SU-DHL-6 (cell line): Measurements from ENCODE around the gene EMP1.

Source experiments
- H2AFZ ChIP-seq: fragments of 200-600 bp; sonication (generic); 2 replicates; pipeline ENCODE4 v1.6.1; 2014; ENCODE audit warnings: low read depth, mild to moderate bottlenecking, moderate library complexity, mixed read lengths, antibody characterized with exemption, low read length; ENCODE audit not compliant: severe bottlenecking
- H3F3A ChIP-seq: fragments of 200-600 bp; shearing (Covaris generic); 2 replicates; pipeline ENCODE4 v1.6.0; 2016; ENCODE audit warnings: antibody characterized with exemption, mild to moderate bottlenecking; ENCODE audit not compliant: insufficient read depth
- H3K27ac ChIP-seq: fragments of 200-600 bp; sonication (generic); 2 replicates; pipeline ENCODE4 v1.5.1; 2016; ENCODE audit warnings: low read depth, mild to moderate bottlenecking, low read length, moderate library complexity, mixed read lengths
- H3K27me3 ChIP-seq: fragments of 200-600 bp; sonication (generic), shearing (Covaris generic); 2 replicates; pipeline ENCODE4 v1.6.0; 2014; ENCODE audit warnings: mild to moderate bottlenecking, low read length
- H3K36me3 ChIP-seq: fragments of 200-600 bp; sonication (generic); 2 replicates; pipeline ENCODE4 v1.6.1; 2014; ENCODE audit warnings: mild to moderate bottlenecking, low read length, mixed read lengths
- H3K4me2 ChIP-seq: fragments of 300-600, 200-600 bp; shearing (Covaris generic), sonication (generic); 2 replicates; pipeline ENCODE4 v1.6.0; 2014; ENCODE audit warnings: low read length, low read depth, mild to moderate bottlenecking; ENCODE audit not compliant: poor library complexity, severe bottlenecking
- H3K4me3 ChIP-seq: fragments of 200-600 bp; sonication (generic); 2 replicates; pipeline ENCODE4 v1.5.1; 2014; ENCODE audit warnings: antibody characterized with exemption, low read length, mild to moderate bottlenecking, mixed read lengths; ENCODE audit not compliant: insufficient read depth, poor library complexity, severe bottlenecking
- H3K79me2 ChIP-seq: fragments of 200-600 bp; sonication (generic); 2 replicates; pipeline ENCODE4 v1.6.1; 2014; ENCODE audit warnings: mild to moderate bottlenecking, low read length, moderate library complexity; ENCODE audit not compliant: insufficient read depth
- H3K9ac ChIP-seq: fragments of 200-600 bp; sonication (generic); 2 replicates; pipeline ENCODE4 v1.7.0; 2014; ENCODE audit warnings: mild to moderate bottlenecking, low read length
- H3K9me2 ChIP-seq: fragments of 200-600 bp; sonication (generic); replicated peaks from 2 replicates; pipeline ENCODE4 v1.6.1; 2014; ENCODE audit warnings: low read length; ENCODE audit not compliant: insufficient read depth
- H3K9me3 ChIP-seq: fragments of 200-600 bp; sonication (generic); 2 replicates; pipeline ENCODE4 v1.6.1; 2014; ENCODE audit warnings: low read length, mixed read lengths; ENCODE audit not compliant: insufficient read depth
- H4K20me1 ChIP-seq: fragments of 200-600 bp; sonication (generic); 2 replicates; pipeline ENCODE4 v1.6.1; 2014; ENCODE audit warnings: low read depth, mild to moderate bottlenecking, antibody characterized with exemption, low read length, moderate library complexity, mixed read lengths
- EZH2phosphoT487 ChIP-seq: fragments of 200-600 bp; sonication (generic), shearing (Covaris generic); conservative IDR thresholded peaks from 2 replicates; pipeline ENCODE4 v1.6.1; 2018; ENCODE audit warnings: mild to moderate bottlenecking, antibody characterized with exemption, low read length, moderate library complexity, mixed read lengths
- TF ChIP-seq, protein P1 (sequence below): fragments of 200-600 bp; sonication (generic); IDR thresholded peaks from one replicate; pipeline ENCODE4 v1.5.1; 2017; ENCODE audit warnings: antibody characterized with exemption, mild to moderate bottlenecking, low read length, moderate library complexity; ENCODE audit not compliant: insufficient read depth, poor library complexity, severe bottlenecking

Gene EMP1, protein sequence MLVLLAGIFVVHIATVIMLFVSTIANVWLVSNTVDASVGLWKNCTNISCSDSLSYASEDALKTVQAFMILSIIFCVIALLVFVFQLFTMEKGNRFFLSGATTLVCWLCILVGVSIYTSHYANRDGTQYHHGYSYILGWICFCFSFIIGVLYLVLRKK

DNA sequence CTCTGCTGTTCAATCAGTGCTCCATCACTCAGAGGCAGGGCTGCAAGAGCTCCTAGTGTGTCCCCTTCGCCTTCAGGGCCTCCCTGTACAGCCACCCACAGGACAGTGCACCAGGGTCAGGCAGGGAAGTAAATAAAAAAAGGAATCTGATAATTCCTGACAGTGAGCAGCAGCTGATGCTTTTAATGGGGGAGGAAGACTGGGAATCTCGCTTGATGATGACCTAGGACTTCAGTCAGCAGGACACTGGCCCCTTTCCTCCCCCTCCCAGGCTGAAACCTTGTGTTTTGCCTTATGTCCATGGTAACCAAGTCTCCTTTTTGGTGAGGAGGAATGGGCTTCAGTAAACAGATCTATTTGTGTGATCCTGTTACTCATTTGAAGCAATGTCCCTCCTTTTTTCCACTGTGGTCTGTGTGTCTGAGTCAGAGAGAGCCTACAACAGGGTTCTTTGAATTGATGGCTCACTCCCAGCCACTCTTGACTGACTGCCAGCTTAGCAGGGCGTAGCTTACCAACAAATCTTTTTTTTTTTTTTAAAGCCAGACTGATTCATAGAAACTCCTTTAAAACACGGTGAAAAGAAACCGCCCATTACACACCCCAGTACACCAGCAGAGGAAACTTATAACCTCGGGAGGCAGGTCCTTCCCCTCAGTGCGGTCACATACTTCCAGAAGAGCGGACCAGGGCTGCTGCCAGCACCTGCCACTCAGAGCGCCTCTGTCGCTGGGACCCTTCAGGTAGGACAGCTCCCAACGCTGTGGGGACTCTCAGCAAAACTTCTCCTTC lies at the start of gene EMP1:
TSS of gene EMP1 (plus strand) at position 597 of the 792 bp plus-strand sequence. CDS start 14,785 bp downstream, outside the sequence.
- Histone ChIP-seq H3K9me3 (no peaks in the 10 kb centered on the region), H3K79me2 (no peaks in the 10 kb centered on the region), H3K27ac (no peak within 1 kb of the TSS), H3K9me2 (no peaks in the 10 kb centered on the region), H3K9ac (no peak within 1 kb of the TSS), H4K20me1 (no peaks in the 10 kb centered on the region), H3K4me2 (no peak within 1 kb of the TSS), H3K4me3 (no peak within 1 kb of the TSS), H3K36me3 (no peaks in the 10 kb centered on the region), H3K27me3 (no peaks in the 10 kb centered on the region), H2AFZ (no peak within 1 kb of the TSS), H3F3A (no peaks in the 10 kb centered on the region)
- TF ChIP-seq, protein P1, sequence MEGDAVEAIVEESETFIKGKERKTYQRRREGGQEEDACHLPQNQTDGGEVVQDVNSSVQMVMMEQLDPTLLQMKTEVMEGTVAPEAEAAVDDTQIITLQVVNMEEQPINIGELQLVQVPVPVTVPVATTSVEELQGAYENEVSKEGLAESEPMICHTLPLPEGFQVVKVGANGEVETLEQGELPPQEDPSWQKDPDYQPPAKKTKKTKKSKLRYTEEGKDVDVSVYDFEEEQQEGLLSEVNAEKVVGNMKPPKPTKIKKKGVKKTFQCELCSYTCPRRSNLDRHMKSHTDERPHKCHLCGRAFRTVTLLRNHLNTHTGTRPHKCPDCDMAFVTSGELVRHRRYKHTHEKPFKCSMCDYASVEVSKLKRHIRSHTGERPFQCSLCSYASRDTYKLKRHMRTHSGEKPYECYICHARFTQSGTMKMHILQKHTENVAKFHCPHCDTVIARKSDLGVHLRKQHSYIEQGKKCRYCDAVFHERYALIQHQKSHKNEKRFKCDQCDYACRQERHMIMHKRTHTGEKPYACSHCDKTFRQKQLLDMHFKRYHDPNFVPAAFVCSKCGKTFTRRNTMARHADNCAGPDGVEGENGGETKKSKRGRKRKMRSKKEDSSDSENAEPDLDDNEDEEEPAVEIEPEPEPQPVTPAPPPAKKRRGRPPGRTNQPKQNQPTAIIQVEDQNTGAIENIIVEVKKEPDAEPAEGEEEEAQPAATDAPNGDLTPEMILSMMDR, result no peak
- no peak for TF ChIP-seq EZH2phosphoT487

DNA sequence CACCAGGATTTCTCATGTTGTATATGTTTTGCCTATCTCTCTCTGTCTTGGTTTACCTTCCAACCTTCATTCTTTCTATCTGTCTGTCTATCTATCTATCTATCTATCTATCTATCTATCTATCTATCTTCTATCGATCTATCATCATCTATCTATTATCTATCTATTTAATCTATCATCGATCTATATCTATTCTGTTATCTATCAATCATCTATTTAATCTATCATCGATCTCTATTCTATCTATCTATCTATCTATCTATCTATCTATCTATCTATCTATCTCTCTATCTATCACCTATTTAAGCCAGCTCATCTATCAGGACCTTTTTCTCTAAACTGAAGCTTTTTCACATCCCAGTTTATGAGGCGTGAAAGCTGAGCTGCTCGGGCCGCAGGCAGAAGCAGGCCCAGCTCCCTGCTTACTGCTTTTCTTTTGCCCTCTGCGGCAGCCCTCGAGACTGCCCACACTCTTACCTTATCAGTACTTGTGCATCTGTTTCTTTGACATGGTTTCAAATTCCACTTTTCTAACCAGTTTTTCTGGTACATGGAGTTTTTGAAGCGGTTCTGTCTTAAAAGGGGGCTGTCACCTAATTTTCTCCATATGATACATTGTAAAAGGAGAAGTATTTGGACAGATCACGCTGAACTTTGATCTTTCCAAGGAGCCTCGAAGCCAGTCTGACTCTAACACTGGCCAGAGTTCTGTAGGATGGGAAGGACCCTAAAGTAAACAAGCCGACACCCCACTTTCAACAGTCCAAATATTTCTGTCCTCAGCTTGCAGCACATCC lies 48.6 kb upstream of the EMP1 start:
- TF ChIP-seq, protein P1, result no peak
- no peak for TF ChIP-seq EZH2phosphoT487
- Histone ChIP-seq H3K27me3 (no peaks in the 10 kb centered on the region), H3K36me3 (no peaks in the 10 kb centered on the region), H3K79me2 (no peaks in the 10 kb centered on the region), H2AFZ (no peak overlapping the region), H3K27ac (no peak overlapping the region), H3K9me3 (no peaks in the 10 kb centered on the region), H3K4me2 (no peak overlapping the region), H3K4me3 (no peak overlapping the region), H3K9me2 (no peaks in the 10 kb centered on the region), H3F3A (no peaks in the 10 kb centered on the region), H3K9ac (no peak overlapping the region), H4K20me1 (no peaks in the 10 kb centered on the region)

DNA sequence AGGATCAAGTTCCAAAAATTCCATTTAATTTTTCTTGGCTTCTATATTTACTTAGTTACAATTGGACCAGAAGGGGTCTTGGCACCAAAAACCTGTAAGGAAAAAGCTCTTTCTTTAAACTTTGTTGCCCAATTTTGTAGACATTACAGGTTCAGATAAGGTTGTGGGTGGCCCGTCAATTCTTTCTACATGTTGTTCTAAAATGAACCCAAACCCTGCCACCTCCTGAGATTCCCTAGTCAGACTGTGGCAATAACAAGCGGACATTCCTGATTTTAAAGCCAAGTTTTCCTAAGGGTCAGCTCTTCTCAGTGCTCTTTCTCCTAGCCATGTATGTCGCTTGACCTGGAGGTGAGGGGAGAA lies 48.1 kb upstream of the EMP1 start:
- H3K27me3 ChIP-seq, result no peaks in the 10 kb centered on the region
- H3K27ac ChIP-seq, result no peak overlapping the region

More for the DNA sequence above, 48.1 kb upstream of the EMP1 start:
- H3K4me2 ChIP-seq, result no peak overlapping the region
- no peaks in the 10 kb centered on the region for H4K20me1 ChIP-seq
- H3K79me2 ChIP-seq, result no peaks in the 10 kb centered on the region
- no peaks in the 10 kb centered on the region for H3K9me2 ChIP-seq
- H3K36me3 ChIP-seq, result no peaks in the 10 kb centered on the region
- TF ChIP-seq EZH2phosphoT487, result no peak
- TF ChIP-seq, protein P1, result no peak
- no peak overlapping the region for H3K4me3 ChIP-seq
- no peak overlapping the region for H3K9ac ChIP-seq
- H3K9me3 ChIP-seq, result no peaks in the 10 kb centered on the region
- no peak overlapping the region for H2AFZ ChIP-seq
- H3F3A ChIP-seq, result no peaks in the 10 kb centered on the region
